Stimulated activated CD4-positive, alpha-beta T cell treated with anti-CD3 and anti-CD28 coated beads, Interleukin-12 subunit alpha, Interleukin-12 subunit beta, amount 100 ng/mL, for 48 hours (primary cell): ENCODE measurements around the gene MTHFD1.
A peak's percentile ranks its signal among the peaks of the same experiment; 100 is the strongest.
"Not testable (repeated sequence)": the region's sequence is repeated elsewhere in the genome, so short reads cannot be mapped to it uniquely, and the experiment has no call there.

Experiments used
- DNase-seq, 3 donors: peaks; one replicate each; pipeline ENCODE4 v3.0.0-alpha.2; 2020; ENCODE audit warnings: low read depth in 2 of 3, low spot score in 1 of 3

The MTHFD1 gene

DNA sequence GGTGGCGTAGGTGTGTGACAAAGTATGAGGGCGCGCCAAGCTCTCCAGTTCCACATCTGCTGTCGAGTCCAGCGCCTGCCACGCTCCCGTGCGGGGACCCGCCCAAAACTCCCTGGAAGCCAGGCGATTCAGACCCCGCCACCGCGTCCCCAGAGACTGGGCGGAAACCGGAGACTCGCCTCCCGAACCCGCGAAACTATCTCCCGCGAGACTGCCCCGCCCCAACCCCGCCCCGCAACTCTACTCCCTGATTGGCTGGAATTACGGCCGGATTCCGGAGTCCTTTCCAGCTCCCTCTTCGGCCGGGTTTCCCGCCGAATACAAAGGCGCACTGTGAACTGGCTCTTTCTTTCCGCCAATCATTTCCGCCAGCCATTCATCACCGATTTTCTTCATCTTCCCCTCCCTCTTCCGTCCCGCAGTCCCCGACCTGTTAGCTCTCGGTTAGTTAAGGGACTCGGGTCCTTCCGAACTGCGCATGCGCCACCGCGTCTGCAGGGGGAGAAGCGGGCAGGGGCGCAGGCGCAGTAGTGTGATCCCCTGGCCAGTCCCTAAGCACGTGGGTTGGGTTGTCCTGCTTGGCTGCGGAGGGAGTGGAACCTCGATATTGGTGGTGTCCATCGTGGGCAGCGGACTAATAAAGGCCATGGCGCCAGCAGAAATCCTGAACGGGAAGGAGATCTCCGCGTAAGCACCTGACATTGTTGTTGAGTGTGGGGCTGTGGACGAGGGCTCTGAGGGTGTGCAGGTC, at the start of gene MTHFD1:
Gene MTHFD1 (plus strand): TSS at position 572 of the 751 bp plus-strand sequence. CDS start 75 bp downstream, at position 647.
- peak; percentile 84 to 97 (median 96) for DNase-seq

GRCh38 chr14:64338616-64339316, 49.4 kb upstream of the MTHFD1 start:
- DNase-seq = peak; percentile 76 to 89 (median 84)

GRCh38 chr14:64340560-64341196, 47.5 kb upstream of the MTHFD1 start:
- DNase-seq = no peak

DNA sequence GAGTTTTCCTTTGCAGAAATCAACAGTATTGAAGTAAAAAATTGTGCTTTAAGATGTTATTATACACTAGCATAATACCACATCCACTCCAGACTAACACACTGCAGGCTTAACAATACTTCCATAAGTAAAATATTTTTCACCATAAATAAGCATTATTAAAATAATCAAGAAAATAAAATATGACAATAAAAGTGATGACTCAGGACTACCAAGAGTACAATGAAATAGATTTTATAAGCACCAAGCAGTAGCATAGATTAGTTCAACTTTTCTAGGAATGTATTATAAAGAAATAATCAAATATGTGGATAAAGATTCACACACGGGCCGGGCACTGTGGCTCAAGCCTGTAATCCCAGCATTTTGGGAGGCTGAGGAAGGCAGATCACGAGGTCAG, 40.4 kb upstream of the MTHFD1 start:
- DNase-seq = no peak

DNA sequence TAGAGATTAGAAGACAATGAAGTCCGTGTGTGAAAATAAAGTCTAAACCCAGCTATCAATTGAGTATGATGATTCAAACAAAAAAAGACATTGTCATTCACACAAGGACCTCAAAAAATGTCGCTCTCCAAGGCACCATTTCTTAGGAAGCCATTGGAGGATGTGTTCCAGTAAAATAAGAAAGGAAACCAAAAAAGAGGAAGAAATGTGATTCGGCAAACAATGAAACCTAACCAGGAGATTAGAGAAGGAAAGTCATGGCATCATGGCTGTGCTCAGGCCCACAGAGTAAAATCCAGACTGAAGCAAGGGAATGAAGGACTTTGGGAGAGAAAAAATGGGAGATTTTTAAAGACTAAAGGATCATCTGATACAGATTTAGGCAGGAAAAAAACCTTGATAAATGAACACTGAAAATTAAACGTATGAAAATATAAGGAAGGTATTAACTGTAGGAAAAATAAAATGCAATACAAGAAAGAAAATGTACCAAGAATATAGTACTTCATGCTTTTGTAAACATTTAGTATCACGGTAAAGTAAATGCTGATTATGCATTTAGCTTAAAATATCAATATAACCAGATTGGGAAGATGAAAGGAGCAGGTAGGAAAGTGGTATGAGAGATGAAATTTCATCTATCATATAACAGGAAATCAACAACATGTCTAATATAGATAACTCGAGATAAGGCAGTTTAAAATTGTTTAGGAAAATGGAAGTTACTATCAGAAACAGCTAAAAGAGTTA, 38.2 kb upstream of the MTHFD1 start:
- DNase-seq = no peak

- no peak for DNase-seq
These were observed 24.8 kb upstream of the MTHFD1 start for GRCh38 chr14:64363265-64363846.

DNA sequence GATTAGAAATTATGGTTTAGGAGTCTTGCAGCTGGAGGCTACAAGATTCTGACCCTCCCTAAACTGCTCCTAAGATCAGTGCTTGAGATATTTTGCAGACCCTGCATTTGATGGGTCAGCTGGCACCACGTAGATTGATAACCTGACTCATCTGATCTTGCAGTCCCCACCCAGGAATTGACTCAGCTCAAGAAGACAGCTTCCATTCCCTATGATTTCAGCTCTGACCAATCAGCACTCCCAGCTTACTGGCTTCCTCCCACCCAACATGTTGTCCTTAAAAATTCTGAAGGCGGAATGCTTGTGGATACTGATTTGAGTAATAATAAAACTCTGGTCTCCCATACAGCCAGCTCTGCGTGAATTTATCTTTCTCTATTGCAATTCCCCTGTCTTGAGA, 23.2 kb upstream of the MTHFD1 start:
- no peak for DNase-seq

DNA sequence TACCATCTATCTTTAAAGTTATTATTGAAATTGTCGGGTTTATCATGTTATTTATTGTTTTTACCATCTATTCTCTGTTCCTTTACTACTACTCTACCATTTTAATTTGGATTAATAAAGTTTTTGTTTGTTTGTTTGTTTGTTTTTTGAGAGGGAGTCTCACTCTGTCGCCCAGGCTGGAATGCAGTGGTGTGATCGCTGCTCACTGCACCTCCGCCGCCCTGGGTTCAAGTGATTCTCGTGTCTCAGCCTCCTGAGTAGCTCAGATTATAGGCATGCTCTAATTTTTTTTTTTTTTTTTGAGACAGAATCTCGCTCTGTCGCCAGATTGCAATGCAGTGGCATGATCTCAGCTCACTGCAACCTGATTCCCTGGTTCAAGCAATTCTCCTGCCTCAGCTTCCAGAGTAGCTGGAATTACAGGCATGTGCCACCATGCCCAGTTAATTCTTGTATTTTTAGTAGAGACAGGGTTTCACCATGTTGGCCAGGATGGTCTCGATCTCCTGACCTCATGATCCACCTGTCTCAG, 22.7 kb upstream of the MTHFD1 start:
- DNase-seq = not testable (repeated sequence)

DNA sequence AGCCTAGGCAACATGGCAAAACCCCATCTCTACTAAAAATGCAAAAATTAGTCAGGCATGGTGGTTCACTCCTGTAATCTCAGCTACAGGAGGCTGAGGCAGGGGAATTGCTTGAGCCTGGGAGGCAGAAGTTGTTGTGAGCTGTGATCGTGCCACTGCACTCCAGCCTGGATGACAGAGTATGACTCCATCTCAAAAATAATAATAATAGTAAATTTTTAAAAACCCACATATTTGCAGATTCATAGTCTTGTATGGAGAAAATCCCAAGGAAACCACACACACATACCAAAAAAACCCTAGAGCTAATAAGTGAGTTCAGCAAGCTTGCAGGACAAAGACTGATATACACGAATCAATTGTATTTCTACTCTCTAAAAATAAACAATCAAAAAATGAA, 19.0 kb upstream of the MTHFD1 start:
- no peak for DNase-seq

- DNase-seq = peak in 2 of 3 donors; percentile 13 to 15
These were observed 846 bp upstream of the MTHFD1 start for GRCh38 chr14:64387232-64387781.

GRCh38 chr14:64388533-64389285, 556 bp downstream of the MTHFD1 start:
- DNase-seq = peak in 2 of 3 donors; percentile 11 to 26

- DNase-seq = no peak
These were observed 3.1 kb downstream of the MTHFD1 start for GRCh38 chr14:64391113-64391725.

DNA sequence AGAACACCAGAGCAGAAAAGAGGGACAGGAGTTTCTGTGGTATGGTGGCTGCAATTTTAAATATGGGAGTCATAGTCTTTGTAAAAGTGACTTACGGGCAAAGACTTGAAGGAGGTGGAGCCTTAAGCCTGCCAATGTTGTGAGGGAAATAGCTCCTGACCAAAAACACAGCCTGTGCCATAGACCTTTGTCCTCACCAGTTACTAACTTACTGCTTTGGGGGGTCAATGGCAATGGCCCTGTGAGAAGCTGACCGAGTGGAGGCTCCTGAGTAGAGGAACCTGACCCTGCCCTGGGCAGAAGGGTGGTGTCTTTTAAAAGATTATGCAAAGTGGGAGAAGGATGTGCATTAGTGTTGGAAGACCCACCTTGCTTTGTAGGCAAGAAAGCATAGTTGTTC, 3.8 kb downstream of the MTHFD1 start:
- no peak for DNase-seq

GRCh38 chr14:64393189-64393726, 5.1 kb downstream of the MTHFD1 start:
- DNase-seq = not testable (repeated sequence)

- DNase-seq = no peak
These were observed 6.3 kb downstream of the MTHFD1 start for GRCh38 chr14:64394423-64394822.

DNA sequence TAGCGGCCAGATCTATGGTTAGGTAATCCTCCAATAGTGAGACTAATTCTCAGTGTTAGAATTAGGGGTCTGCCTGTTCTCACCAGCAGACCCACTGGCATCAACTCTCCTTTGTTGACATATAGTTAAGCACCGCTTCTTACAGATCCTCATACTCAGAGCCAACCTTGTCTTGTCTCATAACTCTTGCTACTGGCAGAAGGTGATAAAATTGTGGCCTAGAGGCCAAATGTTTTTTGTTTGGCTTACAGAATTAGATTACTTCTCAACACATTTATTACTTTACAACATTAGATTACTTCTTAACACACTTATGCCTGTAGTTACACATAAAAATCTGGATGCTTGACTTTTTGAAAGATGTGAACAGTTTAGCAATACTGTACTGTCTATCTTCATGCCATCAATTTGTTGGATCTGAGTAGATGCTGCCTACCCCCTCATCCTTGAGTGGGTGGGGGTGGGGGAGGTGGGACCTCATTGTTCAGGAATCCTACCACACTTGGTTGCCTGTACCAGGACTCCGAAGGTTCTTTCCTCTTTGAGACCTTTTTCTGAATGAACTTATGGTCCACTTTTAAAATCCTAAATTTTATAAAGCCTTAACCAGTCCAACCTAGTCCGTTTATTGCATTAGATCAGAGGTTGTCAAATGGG, 7.0 kb downstream of the MTHFD1 start:
- DNase-seq = no peak

DNA sequence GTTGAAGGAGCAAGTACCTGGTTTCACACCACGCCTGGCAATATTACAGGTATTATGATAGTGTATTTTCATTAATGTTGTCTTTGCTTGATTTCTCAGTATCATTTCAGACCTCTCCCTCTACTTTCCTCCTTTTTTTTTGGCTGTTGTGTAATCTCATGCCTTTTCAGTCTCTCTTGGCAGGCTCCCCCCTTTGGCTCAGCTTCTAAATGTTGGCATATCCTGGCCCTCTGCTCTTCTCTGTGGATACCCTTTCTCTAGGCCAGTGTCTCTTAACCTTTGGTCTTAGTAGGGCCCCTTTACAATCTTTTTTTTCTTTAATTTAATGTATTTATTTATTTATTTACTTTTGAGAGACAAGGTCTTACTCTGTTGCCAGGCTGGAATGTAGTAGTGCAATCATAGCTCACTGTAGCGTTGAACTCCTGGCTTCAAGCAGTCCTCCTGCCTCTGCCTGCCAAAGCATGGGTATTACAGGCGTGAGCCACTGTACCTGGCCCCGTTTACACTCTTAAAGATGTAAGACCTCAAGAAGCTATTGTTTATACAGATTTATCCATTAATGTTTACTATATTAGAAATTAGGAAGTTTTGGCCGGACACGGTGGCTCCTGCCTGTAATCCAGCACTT, 12.8 kb downstream of the MTHFD1 start:
- no peak for DNase-seq

GRCh38 chr14:64401949-64402348, 13.8 kb downstream of the MTHFD1 start:
- no peak for DNase-seq
